ENCODE measurements around the gene FNDC3B. TPM values are rescaled to one million over a fixed set of nuclear protein-coding genes. Genes with fewer than 3 reads are reported as not detected.

The FNDC3B gene
- total and polyA plus RNA-seq, 2 of the 8 experiments (the other 6 are each of a cell fraction or from before 2014, with no cell fraction given) = 14.1 to 44.4 TPM

GRCh38 chr3:172316758-172317157, 277.4 kb downstream of the FNDC3B start:
- Histone ChIP-seq H3K23me2 (ENCODE audit: low read depth, low read length) (no peaks in the 10 kb centered on the region), H3K18ac (ENCODE audit: extremely low read depth, low read length) (no peak overlapping the region), H3K9ac (replicated peaks in 1 of 4; ENCODE audit: extremely low read depth in 1 of 4, low read depth in 3 of 4, low read length in 3 of 4) (no peak overlapping the region), H4K20me1 (replicated peaks in 1 of 2; ENCODE audit: control insufficient read depth in 1 of 2, insufficient read depth in 2 of 2, low read length in 2 of 2) (no peaks in the 10 kb centered on the region), H4K91ac (replicated peaks; ENCODE audit: insufficient read length, low read length) (no peak overlapping the region), H3K4me1 (replicated peaks in 1 of 4; ENCODE audit: control insufficient read depth in 3 of 4, insufficient read depth in 4 of 4, low read length in 3 of 4) (peaks cover 0 to 9% (median 0%) of the 10 kb centered on the region in 4 experiments; a peak in 1 of 7 replicates), H2BK120ac (replicated peaks; ENCODE audit: low read depth, low read length) (no peak overlapping the region), H3K23ac (ENCODE audit: insufficient read length) (no peak overlapping the region), H3K79me1 (ENCODE audit: low read depth, low read length) (no peaks in the 10 kb centered on the region; the same call in 1 of the 2 replicates), H4K8ac (ENCODE audit: extremely low read depth, insufficient read depth, low read length) (no peak overlapping the region), H3K79me2 (ENCODE audit: control insufficient read depth in 1 of 2, insufficient read depth in 2 of 2, low read length in 2 of 2) (no peaks in the 10 kb centered on the region), H3K4me3 (ENCODE audit: extremely low read depth in 1 of 4, insufficient read depth in 2 of 4, low read depth in 3 of 4, low read length in 4 of 4) (no peak overlapping the region), H3K27ac (ENCODE audit: low read depth, low read length) (no peak overlapping the region), H3K14ac (ENCODE audit: insufficient read length) (no peak overlapping the region), H2BK15ac (ENCODE audit: low read length) (no peak overlapping the region), H2BK20ac (ENCODE audit: low read length) (no peak overlapping the region), H4K5ac (ENCODE audit: insufficient read length, low read depth, low read length) (no peak overlapping the region), H2BK12ac (ENCODE audit: low read depth, low read length) (no peak overlapping the region), H2BK5ac (ENCODE audit: low read depth, low read length) (no peak overlapping the region), H2AK5ac (ENCODE audit: low read depth, low read length) (no peak overlapping the region), H3K56ac (replicated peaks; ENCODE audit: insufficient read length, low read depth, low read length) (no peak overlapping the region), H3K4me2 (ENCODE audit: insufficient read depth in 1 of 2, low read depth in 2 of 2, low read length in 2 of 2) (no peak overlapping the region), H3K4ac (replicated peaks; ENCODE audit: insufficient read length, low read depth, low read length) (no peak overlapping the region), H3K36me3 (ENCODE audit: control insufficient read depth in 2 of 4, insufficient read depth in 4 of 4, low read length in 3 of 4) (peaks cover 2 to 23% (median 6%) of the 10 kb centered on the region in 4 experiments; a peak in 5 of 8 replicates), H3K27me3 (replicated peaks in 1 of 4; ENCODE audit: control insufficient read depth in 3 of 4, extremely low read depth in 1 of 4, insufficient read depth in 3 of 4, low read length in 3 of 4) (no peaks in the 10 kb centered on the region), H2AFZ (ENCODE audit: low read length) (no peak overlapping the region), H3K9me3 (ENCODE audit: insufficient read depth in 2 of 2, low read depth in 1 of 2, low read length in 1 of 2) (no peaks in the 10 kb centered on the region)
- DNase-seq (ENCODE audit: low read depth in 1 of 2, low spot score in 2 of 2) (no peak), FAIRE-seq (no peak)
- 94% methylated on average over 4 of the region's 4 CpGs; no CpG with 5 or more reads in 1 of the 2 experiments for WGBS, 2 experiments (ENCODE audit: extremely low coverage in 1 of 2, insufficient coverage in 1 of 2, insufficient read length in 1 of 2, insufficient replicate concordance in 2 of 2, low coverage in 1 of 2, low lambda C conversion rate in 2 of 2, missing lambda C conversion rate in 1 of 2)
- ChIA-PET CTCF (ENCODE audit: partially characterized antibody) (interaction anchor here (1.9 to 4.9 kb wide), 3 partner anchors 12 to 349 kb away, joined by 4 to 20 read pairs (median 14); no protein-coding TSS in a partner anchor), POLR2A (ENCODE audit: partially characterized antibody) (no interaction called here)
- TF ChIP-seq JUND (IDR thresholded peaks at IDR 0.05; ENCODE audit: low read length) = no peak
- TF ChIP-seq KDM4A (IDR thresholded peaks at IDR 0.05; ENCODE audit: low read depth, low read length, severe bottlenecking) = no peak
- no peak for TF ChIP-seq SIN3A (conservative IDR thresholded peaks at IDR 0.05 in 1 of 2, IDR thresholded peaks at IDR 0.05 in 1 of 2; ENCODE audit: low read depth in 1 of 2, low read length in 2 of 2)
- no peak for TF ChIP-seq TBP (IDR thresholded peaks at IDR 0.05; ENCODE audit: low read depth, low read length)
- no peak for TF ChIP-seq SP2 (IDR thresholded peaks at IDR 0.05; ENCODE audit: low read length)
- TF ChIP-seq GABPA (IDR thresholded peaks at IDR 0.05; ENCODE audit: borderline replicate concordance, insufficient read depth, low read length) = no peak
- TF ChIP-seq JUN (IDR thresholded peaks at IDR 0.05; ENCODE audit: low read depth, low read length) = no peak
- no peak for TF ChIP-seq RBBP5 (IDR thresholded peaks at IDR 0.05; ENCODE audit: borderline replicate concordance, low read depth, low read length)
- TF ChIP-seq, protein P1, sequence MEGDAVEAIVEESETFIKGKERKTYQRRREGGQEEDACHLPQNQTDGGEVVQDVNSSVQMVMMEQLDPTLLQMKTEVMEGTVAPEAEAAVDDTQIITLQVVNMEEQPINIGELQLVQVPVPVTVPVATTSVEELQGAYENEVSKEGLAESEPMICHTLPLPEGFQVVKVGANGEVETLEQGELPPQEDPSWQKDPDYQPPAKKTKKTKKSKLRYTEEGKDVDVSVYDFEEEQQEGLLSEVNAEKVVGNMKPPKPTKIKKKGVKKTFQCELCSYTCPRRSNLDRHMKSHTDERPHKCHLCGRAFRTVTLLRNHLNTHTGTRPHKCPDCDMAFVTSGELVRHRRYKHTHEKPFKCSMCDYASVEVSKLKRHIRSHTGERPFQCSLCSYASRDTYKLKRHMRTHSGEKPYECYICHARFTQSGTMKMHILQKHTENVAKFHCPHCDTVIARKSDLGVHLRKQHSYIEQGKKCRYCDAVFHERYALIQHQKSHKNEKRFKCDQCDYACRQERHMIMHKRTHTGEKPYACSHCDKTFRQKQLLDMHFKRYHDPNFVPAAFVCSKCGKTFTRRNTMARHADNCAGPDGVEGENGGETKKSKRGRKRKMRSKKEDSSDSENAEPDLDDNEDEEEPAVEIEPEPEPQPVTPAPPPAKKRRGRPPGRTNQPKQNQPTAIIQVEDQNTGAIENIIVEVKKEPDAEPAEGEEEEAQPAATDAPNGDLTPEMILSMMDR (IDR thresholded peaks at IDR 0.05; ENCODE audit: control extremely low read depth in 1 of 3, insufficient read depth in 1 of 3, low read depth in 1 of 3, low read length in 3 of 3) = no peak
- no peak for TF ChIP-seq KDM5A (IDR thresholded peaks at IDR 0.05; ENCODE audit: low read length)
- no peak for TF ChIP-seq E2F6 (IDR thresholded peaks at IDR 0.05)
